ENCODE measurements around the gene DPP4.

The DPP4 gene

GRCh38 chr2:161988589-161988988 lies 85.4 kb downstream of the DPP4 start:
- Mint-ChIP-seq H3K4me1 (no peaks in the 10 kb centered on the region), H3K9me3 (no peaks in the 10 kb centered on the region), H3K27ac (no peak overlapping the region), H3K36me3 (ENCODE audit: low read depth) (no peaks in the 10 kb centered on the region), H3K27me3 (ENCODE audit: low read depth) (no peaks in the 10 kb centered on the region), H3K4me3 (no peak overlapping the region)
- TF ChIP-seq CTCF (IDR thresholded peaks at IDR 0.05; ENCODE audit: unreplicated experiment in 3 of 3): peak in 1 of 3 experiments; percentile 11

DNA sequence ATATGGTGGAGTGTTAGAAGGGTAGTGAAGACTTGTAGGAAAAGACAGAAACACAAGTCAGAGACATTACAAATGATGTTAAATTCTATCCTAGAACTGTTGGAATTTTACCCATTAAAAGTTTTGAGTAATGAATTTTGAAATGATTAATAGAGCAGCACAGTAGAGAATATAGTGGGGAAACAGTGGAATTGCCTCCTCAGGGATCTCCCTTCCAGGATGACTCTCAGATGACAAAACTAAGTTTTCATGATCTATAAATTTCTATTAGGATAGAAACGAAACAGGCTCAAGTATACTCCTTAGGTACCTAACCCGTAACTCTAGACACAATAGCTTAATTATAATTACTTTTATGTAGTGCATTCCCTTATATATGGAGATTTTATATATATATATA lies 86.7 kb downstream of the DPP4 start:
- no peaks in the 10 kb centered on the region for H3K4me1 Mint-ChIP-seq
- H3K27ac Mint-ChIP-seq: no peak overlapping the region
- H3K36me3 Mint-ChIP-seq (ENCODE audit: low read depth): no peaks in the 10 kb centered on the region
- no peaks in the 10 kb centered on the region for H3K9me3 Mint-ChIP-seq
- no peak overlapping the region for H3K4me3 Mint-ChIP-seq
- TF ChIP-seq CTCF (IDR thresholded peaks at IDR 0.05; ENCODE audit: unreplicated experiment in 3 of 3): no peak
- no peaks in the 10 kb centered on the region for H3K27me3 Mint-ChIP-seq (ENCODE audit: low read depth)

- H3K27ac Mint-ChIP-seq: no peak overlapping the region
- TF ChIP-seq CTCF (IDR thresholded peaks at IDR 0.05; ENCODE audit: unreplicated experiment in 3 of 3): no peak
- H3K36me3 Mint-ChIP-seq (ENCODE audit: low read depth): no peaks in the 10 kb centered on the region
- H3K9me3 Mint-ChIP-seq: no peaks in the 10 kb centered on the region
- no peak overlapping the region for H3K4me3 Mint-ChIP-seq
- H3K27me3 Mint-ChIP-seq (ENCODE audit: low read depth): no peaks in the 10 kb centered on the region
- H3K4me1 Mint-ChIP-seq: no peaks in the 10 kb centered on the region
These were observed 90.1 kb downstream of the DPP4 start for GRCh38 chr2:161983866-161984265.

DNA sequence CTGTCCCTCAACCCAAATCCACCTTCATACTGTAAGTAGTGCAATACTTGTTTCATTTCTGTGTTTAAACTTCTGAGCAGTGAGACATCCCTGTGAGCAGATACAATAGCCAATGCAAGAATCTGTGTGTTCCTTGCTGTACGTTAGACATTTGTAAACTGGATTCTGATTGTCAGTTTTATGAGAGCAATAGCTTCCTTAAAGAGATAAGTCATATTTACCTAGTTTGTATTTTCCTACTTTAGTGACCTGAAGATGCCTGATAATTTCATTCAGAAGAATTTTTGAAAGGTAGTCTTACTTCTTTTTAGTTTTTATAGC lies 90.7 kb downstream of the DPP4 start:
- no peaks in the 10 kb centered on the region for H3K27me3 Mint-ChIP-seq (ENCODE audit: low read depth)
- H3K4me3 Mint-ChIP-seq: no peak overlapping the region
- no peaks in the 10 kb centered on the region for H3K36me3 Mint-ChIP-seq (ENCODE audit: low read depth)

DNA sequence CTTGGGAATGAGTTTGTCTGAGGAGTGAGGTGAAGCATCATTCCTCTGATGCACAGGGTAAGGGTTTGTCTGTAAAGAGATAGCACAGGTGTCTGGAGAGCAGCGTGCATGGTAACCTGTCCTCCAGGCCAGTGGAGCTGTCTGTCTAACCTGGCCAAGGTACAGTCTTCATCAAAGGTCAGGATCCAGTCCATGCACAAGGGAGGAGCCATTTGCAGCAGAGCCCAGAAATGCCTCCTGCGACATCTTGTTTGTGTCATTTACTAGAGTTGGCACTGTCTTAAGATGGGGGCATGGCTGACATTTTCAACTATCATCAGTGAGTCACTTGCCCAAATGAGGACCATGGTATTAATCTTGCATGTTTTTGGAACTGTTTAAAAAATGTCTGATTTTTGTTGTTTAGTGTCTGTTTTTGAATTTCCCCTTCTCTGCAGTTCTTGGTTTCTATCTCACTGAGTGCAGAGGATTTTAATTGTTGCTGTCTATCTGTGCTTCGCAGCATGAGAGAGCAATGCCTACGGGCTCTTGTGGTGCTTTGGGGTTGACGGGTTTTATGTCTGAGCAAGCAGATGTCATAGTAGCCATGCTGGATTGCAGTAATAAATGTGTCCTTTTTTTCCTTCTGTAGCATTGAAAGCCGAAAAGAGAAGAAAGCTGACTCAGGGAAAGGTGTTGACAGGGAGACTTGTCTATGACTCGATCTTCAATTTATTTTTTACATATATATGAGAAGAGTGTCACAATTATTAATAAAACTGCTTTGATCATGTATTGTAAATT lies 91.3 kb downstream of the DPP4 start:
- H3K4me3 Mint-ChIP-seq: no peak overlapping the region
- no peak for TF ChIP-seq CTCF (IDR thresholded peaks at IDR 0.05; ENCODE audit: unreplicated experiment in 3 of 3)
- H3K27ac Mint-ChIP-seq: no peak overlapping the region
- no peaks in the 10 kb centered on the region for H3K27me3 Mint-ChIP-seq (ENCODE audit: low read depth)
- no peaks in the 10 kb centered on the region for H3K9me3 Mint-ChIP-seq
- H3K36me3 Mint-ChIP-seq (ENCODE audit: low read depth): no peaks in the 10 kb centered on the region
- no peaks in the 10 kb centered on the region for H3K4me1 Mint-ChIP-seq

More for the DNA sequence above, 90.7 kb downstream of the DPP4 start:
- no peaks in the 10 kb centered on the region for H3K4me1 Mint-ChIP-seq
- no peaks in the 10 kb centered on the region for H3K9me3 Mint-ChIP-seq
- no peak for TF ChIP-seq CTCF (IDR thresholded peaks at IDR 0.05; ENCODE audit: unreplicated experiment in 3 of 3)
- no peak overlapping the region for H3K27ac Mint-ChIP-seq

DNA sequence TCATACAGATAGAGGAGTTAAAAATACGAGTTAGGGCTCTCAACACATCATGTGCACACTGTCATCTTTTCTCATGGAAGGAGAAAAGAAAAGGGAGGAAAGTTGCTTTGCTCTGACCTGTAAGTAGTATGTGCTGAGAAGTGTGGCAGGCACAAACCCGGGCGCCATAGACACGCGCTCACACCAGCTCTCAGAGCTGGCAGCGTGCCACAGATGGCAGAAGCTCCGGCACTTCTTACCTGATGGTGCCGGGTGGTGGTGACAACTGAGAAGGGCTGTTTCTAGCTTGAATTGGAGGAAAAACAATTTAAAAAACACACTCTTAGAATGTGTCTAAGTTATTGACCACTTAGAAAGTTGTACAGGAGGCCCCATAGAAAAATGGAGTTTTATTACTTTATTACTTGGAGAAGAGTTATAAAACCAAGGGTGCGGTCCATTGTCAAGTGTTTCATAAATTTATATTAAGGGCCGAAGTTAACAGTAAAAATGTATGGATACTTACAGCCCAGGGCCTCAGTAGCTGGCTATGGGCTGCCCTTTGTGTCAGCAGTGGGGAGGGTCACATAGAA lies 92.2 kb downstream of the DPP4 start:
- Mint-ChIP-seq H3K27ac (no peak overlapping the region), H3K27me3 (ENCODE audit: low read depth) (no peaks in the 10 kb centered on the region), H3K4me3 (no peak overlapping the region), H3K9me3 (no peaks in the 10 kb centered on the region), H3K36me3 (ENCODE audit: low read depth) (no peaks in the 10 kb centered on the region), H3K4me1 (no peaks in the 10 kb centered on the region)
- TF ChIP-seq CTCF (IDR thresholded peaks at IDR 0.05; ENCODE audit: unreplicated experiment in 3 of 3): no peak

Measured in nephron (organoid).